GM19193 (cell line): ENCODE measurements around the gene ESR2.

ENCODE experiments used
- POLR2A ChIP-seq: IDR thresholded peaks from 4 replicates; pipeline ENCODE4 v1.6.1; 2011; ENCODE audit not compliant: insufficient read depth, insufficient read length; ENCODE audit errors: extremely low read depth

Gene ESR2

DNA sequence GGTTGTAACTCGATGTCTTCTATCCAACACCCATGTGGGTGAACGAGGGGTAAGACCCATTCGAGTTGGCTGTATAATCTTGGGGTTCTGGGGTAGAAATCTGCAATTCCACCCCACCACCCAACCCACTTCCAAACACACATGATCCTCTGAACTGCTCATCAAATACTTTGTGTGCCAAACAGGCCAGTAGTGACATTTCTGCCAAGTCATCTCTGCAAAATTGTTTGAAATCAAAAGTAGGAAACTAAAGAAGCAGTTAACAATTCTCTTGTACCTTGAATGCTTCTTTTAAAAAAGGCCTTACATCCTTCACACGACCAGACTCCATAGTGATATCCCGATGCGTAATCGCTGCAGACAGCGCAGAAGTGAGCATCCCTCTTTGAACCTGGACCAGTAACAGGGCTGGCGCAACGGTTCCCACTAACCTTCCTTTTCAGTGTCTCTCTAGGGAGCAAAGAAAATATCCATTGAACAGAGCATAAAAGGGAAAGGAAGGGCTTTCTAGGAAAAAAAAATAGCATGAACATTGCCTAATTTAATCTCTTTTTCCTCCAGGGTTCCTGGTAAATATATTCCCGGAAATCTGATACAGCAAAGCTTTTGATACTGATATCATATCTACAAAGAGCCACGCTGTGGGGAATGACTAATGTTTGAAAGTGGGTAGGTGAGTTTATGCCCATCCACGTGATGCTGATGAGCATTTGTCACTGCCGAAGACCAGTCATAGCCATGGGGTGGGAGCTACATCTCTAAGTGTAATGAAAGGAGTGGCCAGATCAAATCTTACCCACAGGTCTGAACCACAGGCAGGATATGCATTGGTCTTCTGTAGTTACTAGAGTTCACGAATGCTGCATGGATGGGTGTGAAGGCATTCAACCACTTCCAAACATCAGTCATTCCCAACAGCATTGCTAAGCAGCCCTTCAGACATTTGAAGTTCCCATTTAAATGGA, 14.2 kb downstream of the ESR2 start:
- no peak for TF ChIP-seq POLR2A

DNA sequence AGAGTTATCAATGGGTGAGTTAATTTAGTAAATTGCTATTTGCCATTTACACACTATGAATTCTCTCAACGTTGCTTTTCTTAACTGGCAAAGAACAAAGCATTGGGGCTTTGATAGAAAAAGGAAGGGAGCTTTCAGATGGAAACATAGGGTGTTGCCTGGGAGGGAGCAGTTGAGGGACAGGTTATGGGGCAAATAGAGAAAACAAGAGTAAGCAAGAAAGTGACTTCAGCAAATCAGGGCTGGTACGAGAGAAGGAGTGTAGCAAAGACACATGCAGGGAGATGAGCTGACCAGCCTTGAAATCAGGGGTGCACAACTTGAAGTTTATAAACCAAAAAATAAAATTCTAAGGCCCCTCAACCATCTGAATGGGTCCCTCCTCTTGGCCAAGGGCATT, 15.7 kb downstream of the ESR2 start:
- no peak for TF ChIP-seq POLR2A

DNA sequence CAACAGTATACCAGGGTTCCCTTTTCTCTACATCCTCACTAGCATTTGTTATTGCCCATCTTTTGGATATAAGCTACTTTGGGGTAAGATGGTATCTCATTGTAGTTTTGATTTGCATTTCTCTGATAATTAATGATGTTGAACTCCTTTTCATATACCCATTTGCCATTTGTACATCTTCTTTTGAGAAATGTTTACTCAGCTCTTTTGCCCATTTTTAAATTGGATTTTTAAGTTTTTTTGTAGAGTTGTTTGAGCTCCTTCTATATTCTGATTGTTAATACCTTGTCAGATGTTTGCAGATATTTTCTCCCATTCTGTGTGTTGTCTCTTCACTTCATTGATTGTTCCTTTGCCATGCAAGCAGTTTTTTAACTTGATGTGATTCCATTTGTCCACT, 22.2 kb downstream of the ESR2 start:
- no peak for TF ChIP-seq POLR2A

DNA sequence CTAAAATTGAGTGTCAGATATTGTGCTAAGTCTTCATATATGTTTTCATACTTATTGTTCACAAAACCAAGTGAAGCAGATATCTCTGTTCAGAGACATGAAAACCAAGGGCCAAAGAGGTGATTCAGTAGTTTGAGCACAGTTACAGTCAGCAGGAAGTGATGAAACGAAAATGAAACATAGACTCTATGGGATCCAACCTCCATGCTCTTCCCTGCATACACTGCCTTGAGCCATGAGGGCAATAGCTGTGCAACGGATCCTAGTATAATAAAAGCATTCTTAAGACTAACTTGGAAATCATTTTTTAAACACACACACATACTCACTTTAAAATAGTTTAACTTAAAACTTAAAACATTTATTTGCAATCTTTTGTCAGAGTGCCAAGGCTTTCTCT, 27.9 kb downstream of the ESR2 start:
- TF ChIP-seq POLR2A, result no peak

DNA sequence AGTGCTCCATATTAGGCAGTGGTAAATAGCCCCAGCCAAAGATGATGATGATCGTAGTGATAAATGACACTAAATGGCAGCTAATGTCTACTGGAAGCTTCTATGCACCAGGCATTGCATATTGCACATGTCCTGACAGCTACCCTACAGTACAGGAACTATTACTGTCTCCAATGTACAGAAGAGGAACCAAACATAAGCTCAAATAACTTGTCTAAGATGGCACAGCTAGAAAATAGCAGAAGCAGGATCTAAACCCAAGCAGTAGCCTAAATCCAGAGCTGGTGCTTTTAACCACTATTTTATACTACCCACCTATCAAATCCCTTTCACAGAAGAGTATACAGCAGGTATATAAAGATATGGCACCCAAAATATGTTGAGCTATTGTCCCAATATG, 28.9 kb downstream of the ESR2 start:
- no peak for TF ChIP-seq POLR2A

DNA sequence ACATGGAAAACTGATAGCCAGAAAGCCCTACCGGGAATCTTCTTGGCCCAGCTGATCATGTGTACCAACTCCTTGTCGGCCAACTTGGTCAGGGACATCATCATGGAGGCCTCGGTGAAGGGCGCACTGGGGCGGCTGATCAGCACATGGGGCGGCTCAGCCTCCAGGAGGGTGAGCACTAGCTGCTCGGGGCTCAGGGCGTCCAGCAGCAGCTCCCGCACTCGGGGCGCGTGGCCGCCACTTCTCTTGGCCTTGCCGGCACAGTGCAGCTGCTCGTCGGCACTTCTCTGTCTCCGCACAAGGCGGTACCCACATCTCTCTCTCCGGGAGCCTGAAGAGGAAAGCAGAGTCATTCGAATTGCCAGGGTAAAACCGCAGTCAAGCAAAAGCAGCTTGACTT, 33.8 kb downstream of the ESR2 start:
- TF ChIP-seq POLR2A, result no peak

DNA sequence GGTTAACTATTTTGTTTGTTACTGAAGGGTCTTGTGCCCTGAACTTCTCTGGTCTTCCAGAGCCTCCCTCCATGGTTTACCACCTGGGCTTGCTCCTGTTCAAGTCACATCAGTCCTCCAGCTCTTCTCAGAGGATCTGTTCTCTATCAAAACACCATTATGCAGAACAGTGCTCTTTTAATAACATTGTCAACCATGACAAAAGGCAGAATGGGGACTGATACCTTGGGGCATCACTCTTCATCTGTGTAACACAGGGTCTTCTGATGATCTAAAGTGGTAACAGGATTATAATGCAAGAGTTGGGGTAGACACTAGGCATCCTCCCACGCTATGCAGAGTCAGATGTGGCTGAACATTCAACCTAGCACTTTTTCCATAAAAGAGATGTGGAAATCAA, 38.4 kb downstream of the ESR2 start:
- TF ChIP-seq POLR2A, result no peak

DNA sequence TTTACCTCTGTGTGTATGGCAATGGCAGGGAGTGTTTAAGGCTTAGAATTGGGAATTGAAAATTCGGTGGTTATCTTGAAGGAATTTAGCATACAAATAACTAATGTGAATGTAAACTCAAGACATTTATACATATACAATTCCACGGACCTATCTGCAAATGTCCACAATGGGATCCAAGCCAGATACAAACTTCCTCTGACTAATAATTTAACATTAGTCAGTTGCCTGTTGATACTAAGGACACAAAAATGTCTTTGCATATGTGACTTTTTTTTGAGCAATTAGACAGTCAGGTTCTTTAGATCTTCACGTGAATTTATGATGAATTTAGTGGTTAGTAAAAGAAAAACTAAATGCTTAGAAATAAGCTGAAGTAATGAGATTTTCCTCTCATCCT, 40.5 kb downstream of the ESR2 start:
- TF ChIP-seq POLR2A, result no peak

DNA sequence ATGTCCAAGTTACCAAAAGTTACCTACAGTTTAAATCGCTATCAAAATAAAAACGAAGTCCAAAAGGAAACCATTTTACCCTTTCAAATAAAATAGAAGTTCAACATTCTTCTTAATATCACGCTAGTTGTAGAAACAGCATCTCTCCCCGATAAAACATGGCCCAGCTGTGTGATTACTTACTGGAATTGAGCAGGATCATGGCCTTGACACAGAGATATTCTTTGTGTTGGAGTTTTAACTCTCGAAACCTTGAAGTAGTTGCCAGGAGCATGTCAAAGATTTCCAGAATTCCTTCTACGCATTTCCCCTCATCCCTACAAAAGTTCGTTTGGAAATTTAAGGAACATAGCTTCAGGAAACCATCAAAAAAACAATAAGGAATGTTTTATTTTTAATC, 44.8 kb downstream of the ESR2 start:
- no peak for TF ChIP-seq POLR2A

DNA sequence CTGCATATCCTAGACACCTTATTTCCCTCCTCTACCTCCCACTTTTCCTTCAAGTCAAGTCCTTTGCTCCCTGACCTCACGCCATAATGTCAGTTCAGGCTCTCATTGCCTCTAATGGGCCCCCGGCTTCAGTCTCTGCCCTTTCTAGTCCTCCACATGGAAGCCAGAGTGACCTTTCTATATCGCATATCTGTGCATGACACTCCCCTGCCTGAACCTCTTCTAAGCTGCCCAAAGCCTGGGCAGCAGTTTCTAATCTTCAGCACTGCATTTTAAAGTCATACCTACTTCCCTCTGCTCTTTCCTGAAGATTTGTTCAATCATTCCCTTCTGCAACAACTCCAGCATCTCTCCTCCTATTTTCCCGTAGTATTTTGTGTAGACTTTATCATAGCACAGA, 45.5 kb downstream of the ESR2 start:
- no peak for TF ChIP-seq POLR2A

DNA sequence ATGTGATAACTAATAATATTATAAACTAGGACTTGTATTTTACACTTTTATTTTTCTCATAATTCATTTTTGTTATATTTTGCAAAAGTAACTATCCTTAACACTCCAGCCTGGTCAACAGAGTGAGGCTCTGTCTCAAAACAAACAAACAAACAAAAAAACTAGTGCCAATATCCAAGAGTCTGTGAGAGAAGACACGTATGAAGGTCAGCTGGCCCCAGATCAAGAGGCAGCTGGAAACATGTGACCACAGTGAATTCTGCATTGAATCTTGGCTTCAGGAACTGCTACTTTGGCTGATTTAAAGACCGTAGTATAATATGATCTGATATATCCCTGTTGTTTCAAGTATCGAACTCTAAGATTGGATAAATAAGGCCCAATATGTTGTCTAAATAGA, 47.0 kb downstream of the ESR2 start:
- no peak for TF ChIP-seq POLR2A

DNA sequence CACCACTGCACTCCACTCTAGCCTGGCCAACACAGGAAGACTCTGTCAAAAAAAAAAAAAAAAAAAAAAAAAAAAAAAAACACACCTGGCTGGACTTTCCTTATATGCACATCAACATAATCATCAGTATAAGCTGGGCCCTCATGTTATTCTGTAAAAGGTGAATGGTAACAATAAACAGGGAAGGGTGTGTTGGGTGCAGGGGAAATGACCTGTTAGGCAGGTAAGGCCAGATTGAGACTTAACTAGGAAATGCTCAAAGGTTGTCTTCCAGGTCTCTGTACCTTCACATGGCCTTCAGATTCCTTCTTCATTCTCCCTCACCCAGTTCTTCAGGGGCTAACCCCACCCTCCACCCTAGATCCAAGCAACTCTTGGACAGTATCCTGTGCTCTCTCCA, 47.5 kb downstream of the ESR2 start:
- TF ChIP-seq POLR2A, result no peak

DNA sequence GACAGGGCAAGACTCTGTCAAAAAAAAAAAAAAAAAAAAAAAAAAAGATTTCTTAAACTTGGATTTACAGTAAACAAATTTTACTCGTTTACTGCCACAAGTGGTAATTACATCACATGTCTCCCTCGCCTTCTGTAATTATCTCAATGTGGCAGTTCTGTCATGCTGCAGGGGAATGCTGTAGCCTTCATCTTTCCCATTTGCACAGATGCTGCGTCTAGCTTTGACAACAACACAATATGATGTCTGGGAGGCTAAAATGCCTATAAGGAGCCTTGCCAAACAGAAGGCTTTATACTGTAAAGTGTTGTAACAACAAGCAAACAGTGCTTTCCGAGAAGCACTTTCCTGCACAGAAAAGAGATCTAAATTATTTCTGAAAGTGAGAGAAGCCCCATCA, 48.7 kb downstream of the ESR2 start:
- TF ChIP-seq POLR2A, result no peak

DNA sequence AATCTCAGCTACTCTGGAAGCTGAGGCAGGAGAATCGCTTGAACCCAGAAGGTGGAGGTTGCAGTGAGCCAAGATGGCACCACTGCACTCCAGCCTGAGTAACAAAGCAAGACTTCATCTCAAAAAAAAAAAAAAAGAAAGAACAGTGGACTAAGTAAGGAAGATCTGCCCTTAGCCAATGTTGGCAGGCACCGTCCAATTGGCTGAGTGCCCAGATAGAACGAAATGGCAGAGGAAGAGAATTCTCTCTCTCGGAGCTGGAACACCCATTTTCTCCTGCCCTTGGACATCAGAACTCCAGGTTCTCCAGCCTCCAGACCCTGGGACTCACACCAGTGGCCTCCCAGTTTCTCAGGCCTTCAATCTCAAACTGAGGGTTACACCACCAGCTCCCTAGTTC, 49.9 kb downstream of the ESR2 start:
- TF ChIP-seq POLR2A, result no peak

DNA sequence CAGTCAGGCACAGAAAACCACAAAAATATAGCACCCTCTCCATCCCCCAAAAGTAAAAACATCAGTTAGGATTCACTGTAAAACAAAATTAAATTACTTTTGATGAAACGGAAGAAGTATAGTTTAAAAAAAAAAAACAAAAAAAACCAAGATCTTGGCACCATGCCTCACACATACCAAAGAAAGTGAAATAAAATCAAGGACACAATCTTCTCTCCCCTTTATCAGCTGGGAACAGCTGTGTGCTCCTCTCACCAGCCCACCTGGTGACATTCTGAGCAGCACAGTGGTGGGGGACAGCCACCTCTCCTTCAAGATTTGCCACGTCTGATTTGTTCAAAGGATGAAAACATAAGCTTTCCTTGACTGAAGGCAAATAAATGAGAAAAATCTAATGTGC, 55.5 kb downstream of the ESR2 start:
- TF ChIP-seq POLR2A, result no peak

DNA sequence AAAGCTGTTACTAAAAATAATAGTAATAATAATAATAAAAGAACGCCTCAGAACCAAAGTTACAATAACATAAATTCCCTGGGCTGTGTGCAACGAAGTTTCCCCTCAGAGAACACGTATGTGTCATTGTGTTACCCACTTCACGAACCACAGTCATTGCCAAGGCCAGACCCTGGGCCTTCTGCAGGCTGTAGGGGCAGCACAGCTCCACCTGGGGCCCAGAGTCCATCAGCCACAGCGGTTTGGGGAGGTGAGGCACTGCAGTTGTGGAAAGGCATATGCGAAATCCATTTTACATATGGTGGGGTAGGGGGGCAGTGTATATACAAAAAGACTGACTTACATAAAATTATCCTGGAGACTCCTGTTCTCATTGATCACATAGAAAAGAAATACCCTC, 56.1 kb downstream of the ESR2 start:
- TF ChIP-seq POLR2A, result no peak
